Endothelial cell (in vitro differentiated cells): ENCODE results near the gene KCTD1. TPM values are rescaled to one million over a fixed set of nuclear protein-coding genes. Genes with fewer than 3 reads are reported as not detected.

Experiments
- DNase-seq: peaks from one replicate; pipeline ENCODE4 v3.0.0; 2021; ENCODE audit warnings: low spot score
- H3K27ac Mint-ChIP-seq: one replicate; pipeline ENCODE4 v1.8.0; 2021; ENCODE audit warnings: mixed read lengths, inconsistent platforms; ENCODE audit not compliant: unreplicated experiment
- H3K27me3 Mint-ChIP-seq: one replicate; pipeline ENCODE4 v1.8.0; 2021; ENCODE audit warnings: mild to moderate bottlenecking, moderate library complexity, mixed read lengths, inconsistent platforms; ENCODE audit not compliant: unreplicated experiment
- H3K36me3 Mint-ChIP-seq: one replicate; pipeline ENCODE4 v1.8.0; 2021; ENCODE audit warnings: mild to moderate bottlenecking, low read depth, mixed read lengths, inconsistent platforms; ENCODE audit not compliant: unreplicated experiment
- H3K4me1 Mint-ChIP-seq: one replicate; pipeline ENCODE4 v1.8.0; 2021; ENCODE audit warnings: mild to moderate bottlenecking, mixed read lengths, inconsistent platforms; ENCODE audit not compliant: unreplicated experiment
- H3K4me3 Mint-ChIP-seq: one replicate; pipeline ENCODE4 v1.8.0; 2021; ENCODE audit warnings: mild to moderate bottlenecking, mixed read lengths, inconsistent platforms; ENCODE audit not compliant: unreplicated experiment
- H3K9me3 Mint-ChIP-seq: one replicate; pipeline ENCODE4 v1.8.0; 2021; ENCODE audit warnings: mixed read lengths, inconsistent platforms; ENCODE audit not compliant: unreplicated experiment
- total RNA-seq: library from RNA; stranded (reverse); fragmentation: NEBNext Ultra II Directional; extraction: Animal tissue kit (Norgen Biotek cat#: 25700); gene quantifications from one replicate; pipeline ENCODE4 v1.2.1, GENCODE V29; 2021; ENCODE audit not compliant: unreplicated experiment
- TF ChIP-seq, protein P1 (sequence below): fragments of 200-600 bp; sonication (generic); IDR thresholded peaks from one replicate; pipeline ENCODE4 v1.5.0; 2021; ENCODE audit warnings: antibody characterized with exemption; ENCODE audit not compliant: unreplicated experiment

Gene KCTD1
- total RNA-seq, 1 donor from 2014 or later: 10.6 TPM

DNA sequence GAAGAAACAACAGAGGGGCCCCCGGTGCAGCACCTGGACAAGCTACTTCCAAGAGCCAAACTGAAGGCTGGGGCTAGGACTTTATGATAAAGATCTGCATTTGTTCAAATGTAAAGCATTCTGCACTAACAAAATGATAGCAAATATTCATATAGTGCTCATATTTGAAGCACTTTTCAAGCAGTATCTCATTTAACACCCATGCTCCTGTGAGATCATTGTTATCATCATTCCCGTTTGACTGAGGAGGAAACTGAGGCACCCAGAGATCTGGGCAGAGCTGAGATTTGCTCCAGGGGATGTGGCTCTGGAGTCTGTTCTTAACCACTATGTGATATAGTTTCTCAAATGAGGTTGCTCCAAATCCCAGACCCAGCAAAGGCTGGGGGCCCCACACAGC lies 9.8 kb downstream of the KCTD1 start:
- no peak overlapping the region for H3K4me3 Mint-ChIP-seq
- no peak for DNase-seq
- H3K4me1 Mint-ChIP-seq: no peaks in the 10 kb centered on the region
- TF ChIP-seq, protein P1, sequence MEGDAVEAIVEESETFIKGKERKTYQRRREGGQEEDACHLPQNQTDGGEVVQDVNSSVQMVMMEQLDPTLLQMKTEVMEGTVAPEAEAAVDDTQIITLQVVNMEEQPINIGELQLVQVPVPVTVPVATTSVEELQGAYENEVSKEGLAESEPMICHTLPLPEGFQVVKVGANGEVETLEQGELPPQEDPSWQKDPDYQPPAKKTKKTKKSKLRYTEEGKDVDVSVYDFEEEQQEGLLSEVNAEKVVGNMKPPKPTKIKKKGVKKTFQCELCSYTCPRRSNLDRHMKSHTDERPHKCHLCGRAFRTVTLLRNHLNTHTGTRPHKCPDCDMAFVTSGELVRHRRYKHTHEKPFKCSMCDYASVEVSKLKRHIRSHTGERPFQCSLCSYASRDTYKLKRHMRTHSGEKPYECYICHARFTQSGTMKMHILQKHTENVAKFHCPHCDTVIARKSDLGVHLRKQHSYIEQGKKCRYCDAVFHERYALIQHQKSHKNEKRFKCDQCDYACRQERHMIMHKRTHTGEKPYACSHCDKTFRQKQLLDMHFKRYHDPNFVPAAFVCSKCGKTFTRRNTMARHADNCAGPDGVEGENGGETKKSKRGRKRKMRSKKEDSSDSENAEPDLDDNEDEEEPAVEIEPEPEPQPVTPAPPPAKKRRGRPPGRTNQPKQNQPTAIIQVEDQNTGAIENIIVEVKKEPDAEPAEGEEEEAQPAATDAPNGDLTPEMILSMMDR: no peak
- H3K36me3 Mint-ChIP-seq: no peaks in the 10 kb centered on the region
- H3K27me3 Mint-ChIP-seq: peaks cover 1% of the 10 kb centered on the region
- no peak overlapping the region for H3K27ac Mint-ChIP-seq
- no peaks in the 10 kb centered on the region for H3K9me3 Mint-ChIP-seq

DNA sequence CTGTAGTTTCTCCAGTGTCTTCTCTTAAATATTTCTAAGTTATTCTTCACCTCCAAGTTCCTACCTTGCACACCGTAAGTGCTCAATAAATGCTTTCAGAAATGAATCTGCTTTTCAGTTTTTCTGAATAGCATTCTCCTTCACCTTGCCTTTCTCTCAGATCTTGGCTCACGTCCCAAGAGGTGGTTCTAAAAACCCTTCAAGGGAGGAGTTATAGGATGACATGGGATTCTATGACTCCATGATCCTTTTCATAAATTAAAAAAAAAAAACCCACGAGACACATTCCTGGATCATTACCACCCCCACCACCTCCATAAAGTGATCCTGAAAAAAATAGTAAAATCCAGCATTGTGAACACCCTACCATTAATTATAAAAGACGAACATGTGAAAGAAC lies 11.7 kb downstream of the KCTD1 start:
- Mint-ChIP-seq H3K27me3 (peaks cover 1% of the 10 kb centered on the region), H3K4me1 (no peaks in the 10 kb centered on the region), H3K4me3 (no peak overlapping the region), H3K27ac (no peak overlapping the region), H3K36me3 (no peaks in the 10 kb centered on the region), H3K9me3 (no peaks in the 10 kb centered on the region)
- no peak for DNase-seq
- TF ChIP-seq, protein P1: no peak

DNA sequence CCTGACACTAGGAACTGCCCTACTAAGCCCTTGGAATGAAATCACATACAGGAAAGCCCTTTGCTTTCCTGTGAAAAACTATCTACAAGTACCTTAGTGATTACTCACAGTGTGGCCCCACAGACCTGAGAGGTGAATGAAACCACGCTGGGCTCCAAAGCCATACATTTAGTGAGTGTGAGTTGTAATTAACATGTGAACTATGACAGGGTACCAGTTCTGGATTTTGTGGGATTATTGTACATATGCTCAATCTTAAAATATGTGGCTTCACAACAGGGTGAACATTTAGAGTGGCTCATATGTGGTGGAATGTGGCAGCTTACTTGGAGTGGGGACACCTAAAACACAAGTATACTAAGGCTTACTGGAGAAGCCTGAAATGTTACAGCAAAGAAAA lies 12.3 kb downstream of the KCTD1 start:
- H3K27me3 Mint-ChIP-seq: peaks cover 1% of the 10 kb centered on the region
- DNase-seq: no peak
- no peaks in the 10 kb centered on the region for H3K9me3 Mint-ChIP-seq
- no peak overlapping the region for H3K4me3 Mint-ChIP-seq
- TF ChIP-seq, protein P1: no peak
- no peaks in the 10 kb centered on the region for H3K4me1 Mint-ChIP-seq
- H3K27ac Mint-ChIP-seq: no peak overlapping the region
- H3K36me3 Mint-ChIP-seq: no peaks in the 10 kb centered on the region

DNA sequence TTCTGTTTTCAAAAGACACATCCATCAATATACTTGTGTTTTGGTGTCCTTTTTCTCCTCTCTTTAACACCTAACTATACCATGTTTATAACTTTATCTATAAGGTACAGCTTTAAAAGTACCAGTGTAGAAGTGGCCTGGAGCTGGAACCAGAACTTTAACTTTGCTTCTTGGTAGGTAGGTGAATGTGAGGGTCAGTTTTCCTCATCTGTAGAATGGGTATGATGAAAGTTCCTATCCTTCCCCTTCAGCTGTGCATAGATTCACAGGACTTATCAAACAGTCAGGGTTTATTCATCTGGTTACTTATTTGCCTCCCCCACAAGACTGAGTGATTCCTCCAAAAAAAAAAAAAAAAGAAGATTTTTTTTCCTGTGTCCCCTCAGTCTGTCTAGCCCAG lies 12.7 kb downstream of the KCTD1 start:
- TF ChIP-seq, protein P1: no peak
- no peak overlapping the region for H3K27ac Mint-ChIP-seq
- no peaks in the 10 kb centered on the region for H3K9me3 Mint-ChIP-seq
- no peak for DNase-seq
- no peaks in the 10 kb centered on the region for H3K4me1 Mint-ChIP-seq
- H3K4me3 Mint-ChIP-seq: no peak overlapping the region
- H3K36me3 Mint-ChIP-seq: no peaks in the 10 kb centered on the region
- H3K27me3 Mint-ChIP-seq: peaks cover 1% of the 10 kb centered on the region

DNA sequence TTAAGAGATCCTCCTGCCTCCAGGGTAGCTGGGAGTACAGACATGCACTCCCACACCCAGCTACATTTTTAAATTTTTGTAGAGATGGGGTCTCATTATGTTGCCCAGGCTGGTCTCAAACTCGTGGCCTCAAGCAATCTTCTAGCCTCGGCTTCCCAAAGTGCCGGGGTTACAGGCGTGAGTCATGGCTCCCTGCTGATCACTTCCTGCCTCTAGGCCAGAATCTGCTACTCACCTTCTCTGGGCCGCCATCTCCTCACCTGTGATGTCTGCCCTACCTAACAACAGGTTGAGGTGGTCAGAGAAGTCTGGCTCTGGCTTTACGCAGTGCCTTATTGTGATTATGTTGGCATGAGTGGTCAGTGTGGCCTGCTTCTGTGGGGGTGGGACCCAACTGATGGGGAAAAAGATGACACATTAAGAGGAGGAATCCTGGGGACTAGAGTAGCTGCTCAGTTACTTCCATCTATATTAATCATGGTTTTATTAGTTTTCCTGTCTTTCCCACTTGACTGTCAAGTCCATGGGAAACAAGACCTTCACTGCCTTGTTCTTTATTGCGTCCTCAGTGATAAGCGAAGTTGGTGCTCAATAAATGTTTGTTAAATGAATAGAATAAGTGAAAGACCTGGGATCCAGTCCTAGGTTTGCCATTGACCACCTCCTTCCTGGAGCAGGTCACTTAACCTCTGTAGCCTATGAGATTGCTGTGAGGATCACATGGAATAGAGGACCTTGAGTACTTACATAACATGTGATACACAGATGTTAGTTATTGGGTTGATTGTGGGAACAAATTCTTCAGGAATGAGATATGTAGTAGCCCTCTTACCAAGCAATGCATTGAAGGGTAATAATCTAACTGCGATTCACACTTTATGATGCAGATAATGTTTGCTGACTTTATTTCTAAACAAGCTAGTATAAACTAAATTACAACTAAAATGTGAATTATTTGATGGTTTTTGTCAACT lies 15.7 kb downstream of the KCTD1 start:
- no peaks in the 10 kb centered on the region for H3K9me3 Mint-ChIP-seq
- DNase-seq: no peak
- H3K4me3 Mint-ChIP-seq: no peak overlapping the region
- peaks cover 3% of the 10 kb centered on the region for H3K27me3 Mint-ChIP-seq
- no peaks in the 10 kb centered on the region for H3K36me3 Mint-ChIP-seq
- TF ChIP-seq, protein P1: no peak
- H3K4me1 Mint-ChIP-seq: no peaks in the 10 kb centered on the region
- no peak overlapping the region for H3K27ac Mint-ChIP-seq
